Neutrophil (primary cell): ENCODE data around the gene SHLD2.
"Not testable (repeated sequence)": the region's sequence is repeated elsewhere in the genome, so short reads cannot be mapped to it uniquely, and the experiment has no call there.

Experiments
- H3K27ac ChIP-seq: fragments of 200-600 bp; sonication (generic); 2 replicates; pipeline ENCODE4 v1.5.1; 2016; ENCODE audit warnings: mild to moderate bottlenecking, moderate library complexity
- H3K27me3 ChIP-seq: fragments of 200-600 bp; sonication (generic); 2 replicates; pipeline ENCODE4 v1.6.0; 2016; ENCODE audit warnings: mild to moderate bottlenecking
- H3K36me3 ChIP-seq: fragments of 200-600 bp; sonication (generic); 2 replicates; pipeline ENCODE4 v1.5.1; 2017
- H3K4me1 ChIP-seq, 2 experiments: fragments of 200-600 bp in 1 of 2; sonication (generic) in 1 of 2; 1 replicate in 1 of 2; 2 replicates in 1 of 2; pipeline versions ENCODE4 v1.5.1 to v1.6.1; 2013 to 2016; ENCODE audit warnings: low read depth in 1 of 2, low read length in 1 of 2, mild to moderate bottlenecking in 1 of 2, moderate library complexity in 1 of 2; ENCODE audit not compliant: control insufficient read depth in 1 of 2, insufficient read depth in 1 of 2
- H3K4me3 ChIP-seq, 2 experiments: fragments of 200-600 bp in 1 of 2; sonication (generic) in 1 of 2; 1 replicate in 1 of 2; 2 replicates in 1 of 2; pipeline ENCODE4 v1.5.1; 2013 to 2016; ENCODE audit warnings: low read depth in 1 of 2, low read length in 1 of 2, mild to moderate bottlenecking in 1 of 2, moderate library complexity in 1 of 2
- H3K9me3 ChIP-seq: fragments of 200-600 bp; sonication (generic); 2 replicates; pipeline ENCODE4 v1.5.1; 2016
- CTCF ChIP-seq: fragments of 200-600 bp; sonication (generic); IDR thresholded peaks from 2 replicates; pipeline ENCODE4 v1.5.1; 2016; ENCODE audit warnings: antibody characterized with exemption

SHLD2 gene

GRCh38 chr10:87105446-87106124 lies 10.6 kb downstream of the SHLD2 start:
- no peaks in the 10 kb centered on the region for H3K36me3 ChIP-seq
- H3K4me1 ChIP-seq: no peaks in the 10 kb centered on the region
- no peaks in the 10 kb centered on the region for H3K9me3 ChIP-seq
- H3K27ac ChIP-seq: no peak overlapping the region
- no peaks in the 10 kb centered on the region for H3K27me3 ChIP-seq
- no peak for TF ChIP-seq CTCF
- no peak overlapping the region for H3K4me3 ChIP-seq

GRCh38 chr10:87118122-87118521 lies 23.1 kb downstream of the SHLD2 start:
- not testable (repeated sequence) for H3K27ac ChIP-seq, H3K4me3 ChIP-seq, H3K9me3 ChIP-seq, H3K27me3 ChIP-seq, H3K4me1 ChIP-seq, H3K36me3 ChIP-seq

- not testable (repeated sequence) for H3K27me3 ChIP-seq, H3K9me3 ChIP-seq, H3K27ac ChIP-seq, H3K4me3 ChIP-seq, H3K4me1 ChIP-seq, H3K36me3 ChIP-seq
These were observed 24.0 kb downstream of the SHLD2 start for GRCh38 chr10:87119029-87119428.

GRCh38 chr10:87123351-87123750 lies 28.3 kb downstream of the SHLD2 start:
- not testable (repeated sequence) for H3K4me3 ChIP-seq, H3K9me3 ChIP-seq, H3K4me1 ChIP-seq, H3K27ac ChIP-seq, H3K36me3 ChIP-seq, H3K27me3 ChIP-seq

GRCh38 chr10:87127048-87127447 lies 32.0 kb downstream of the SHLD2 start:
- H3K4me3 ChIP-seq, H3K27me3 ChIP-seq, H3K36me3 ChIP-seq, H3K4me1 ChIP-seq, H3K9me3 ChIP-seq, H3K27ac ChIP-seq: not testable (repeated sequence)

GRCh38 chr10:87127607-87128156 lies 32.7 kb downstream of the SHLD2 start:
- not testable (repeated sequence) for H3K4me1 ChIP-seq, H3K27ac ChIP-seq, H3K4me3 ChIP-seq, H3K36me3 ChIP-seq, H3K27me3 ChIP-seq, H3K9me3 ChIP-seq

GRCh38 chr10:87132176-87132575 lies 37.2 kb downstream of the SHLD2 start:
- not testable (repeated sequence) for H3K27me3 ChIP-seq, H3K9me3 ChIP-seq, H3K4me1 ChIP-seq, H3K4me3 ChIP-seq, H3K36me3 ChIP-seq, H3K27ac ChIP-seq

GRCh38 chr10:87133936-87134335 lies 38.9 kb downstream of the SHLD2 start:
- H3K4me1 ChIP-seq, H3K27ac ChIP-seq, H3K9me3 ChIP-seq, H3K36me3 ChIP-seq, H3K4me3 ChIP-seq, H3K27me3 ChIP-seq: not testable (repeated sequence)

GRCh38 chr10:87134440-87134839 lies 39.4 kb downstream of the SHLD2 start:
- not testable (repeated sequence) for H3K9me3 ChIP-seq, H3K27me3 ChIP-seq, H3K36me3 ChIP-seq, H3K4me1 ChIP-seq, H3K4me3 ChIP-seq, H3K27ac ChIP-seq

- not testable (repeated sequence) for H3K36me3 ChIP-seq, H3K4me1 ChIP-seq, H3K27ac ChIP-seq, H3K27me3 ChIP-seq, H3K4me3 ChIP-seq, H3K9me3 ChIP-seq
These were observed 42.5 kb downstream of the SHLD2 start for GRCh38 chr10:87137478-87137877.

- not testable (repeated sequence) for H3K4me3 ChIP-seq, H3K36me3 ChIP-seq, H3K4me1 ChIP-seq, H3K27ac ChIP-seq, H3K9me3 ChIP-seq, H3K27me3 ChIP-seq
These were observed 47.5 kb downstream of the SHLD2 start for GRCh38 chr10:87142230-87143108.

GRCh38 chr10:87143109-87143418 lies 48.1 kb downstream of the SHLD2 start:
- not testable (repeated sequence) for H3K4me1 ChIP-seq, H3K4me3 ChIP-seq, H3K27ac ChIP-seq, H3K36me3 ChIP-seq, H3K9me3 ChIP-seq, H3K27me3 ChIP-seq

GRCh38 chr10:87145598-87145997 lies 50.6 kb downstream of the SHLD2 start:
- not testable (repeated sequence) for H3K4me3 ChIP-seq, H3K9me3 ChIP-seq, H3K4me1 ChIP-seq

More at GRCh38 chr10:87145598-87145997, 50.6 kb downstream of the SHLD2 start:
- H3K27ac ChIP-seq, H3K27me3 ChIP-seq, H3K36me3 ChIP-seq: not testable (repeated sequence)
